ENCODE data around the gene SDK1.

GRCh38 chr7:4175346-4175973 is 874.4 kb downstream of the SDK1 start:
- TF ChIP-seq CTCF (IDR thresholded peaks at IDR 0.05), result no peak
- no peak for TF ChIP-seq POLR2A (IDR thresholded peaks at IDR 0.05)
